Hindlimb muscle (tissue), 1 donor: ENCODE results near the gene ALK. TPM values are rescaled to one million over a fixed set of nuclear protein-coding genes. Genes with fewer than 3 reads are reported as not detected.
A peak's percentile ranks its signal among the peaks of the same experiment; 100 is the strongest.

Experiments
- DNase-seq: peaks from one replicate; pipeline ENCODE4 v3.0.0-alpha.2; 2013
- polyA plus RNA-seq: library from polyadenylated mRNA; unstranded; fragments of 120-200 nt; gene quantifications from one replicate; pipeline ENCODE4 v1.2.1, GENCODE V29; 2013; ENCODE audit not compliant: insufficient read length

The ALK gene
- polyA plus RNA-seq, 1 donor = 0.18 TPM

DNA sequence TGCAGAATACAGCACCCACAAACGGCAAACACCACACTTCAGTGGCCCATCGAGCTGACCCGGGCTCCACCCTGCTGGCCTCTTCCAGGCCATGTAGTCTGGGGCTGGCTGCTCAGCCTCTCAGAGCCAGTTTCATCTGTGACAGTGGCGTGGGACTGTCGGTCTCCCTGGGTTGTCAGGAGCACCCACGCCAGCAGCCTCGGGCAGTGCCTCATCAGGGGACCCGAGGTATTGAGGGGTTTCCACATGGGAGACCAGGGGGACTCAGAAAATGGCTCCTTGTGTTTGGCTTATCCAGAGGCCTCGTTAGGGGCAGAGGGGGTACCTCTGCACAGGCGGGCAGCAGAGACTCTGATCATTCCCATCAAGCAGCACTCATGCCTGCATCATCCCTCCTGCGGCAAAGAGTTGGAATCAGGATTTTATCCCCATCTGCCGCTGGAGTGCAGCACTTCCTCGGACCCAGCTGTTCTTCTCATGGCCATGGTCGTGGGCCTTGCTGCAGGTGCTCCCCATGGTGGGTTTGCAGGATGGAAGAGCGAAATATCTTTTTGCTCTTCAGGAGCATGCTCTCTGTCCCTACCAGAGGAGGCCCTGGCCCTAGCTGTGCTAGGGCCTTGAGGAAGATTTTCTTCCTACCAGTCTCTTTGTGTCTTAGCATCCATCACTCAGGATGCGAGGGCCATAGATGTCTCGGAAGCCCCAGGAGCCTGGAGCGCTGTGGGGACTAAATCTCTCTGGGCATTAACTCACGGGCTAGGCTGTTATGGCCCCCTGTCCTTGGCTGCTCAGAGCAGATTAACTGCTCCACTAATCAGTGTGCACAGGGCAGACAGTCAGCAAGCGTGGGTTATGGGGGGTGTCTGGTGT lies 705.4 kb downstream of the ALK start:
- DNase-seq = no peak

DNA sequence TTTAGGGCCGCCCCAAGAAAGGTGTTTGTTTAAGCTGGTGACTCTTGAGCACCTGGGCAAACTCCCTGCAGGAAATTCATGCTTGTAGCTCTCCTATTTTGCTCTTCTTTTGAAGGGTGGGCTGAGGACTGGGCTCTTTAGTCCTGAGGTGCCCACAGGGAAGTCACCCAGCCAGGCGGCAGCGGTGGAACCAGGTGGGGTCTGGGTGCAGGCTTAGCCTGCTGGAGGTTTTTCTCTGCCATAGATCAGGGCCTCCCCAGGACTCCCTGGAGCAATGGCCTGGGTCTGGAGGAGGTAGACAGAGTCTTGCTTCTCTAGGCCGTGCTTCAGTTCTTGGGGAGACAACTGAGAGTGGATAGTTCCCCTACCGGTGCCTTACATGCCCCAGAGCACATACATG lies 706.3 kb downstream of the ALK start:
- DNase-seq = no peak

DNA sequence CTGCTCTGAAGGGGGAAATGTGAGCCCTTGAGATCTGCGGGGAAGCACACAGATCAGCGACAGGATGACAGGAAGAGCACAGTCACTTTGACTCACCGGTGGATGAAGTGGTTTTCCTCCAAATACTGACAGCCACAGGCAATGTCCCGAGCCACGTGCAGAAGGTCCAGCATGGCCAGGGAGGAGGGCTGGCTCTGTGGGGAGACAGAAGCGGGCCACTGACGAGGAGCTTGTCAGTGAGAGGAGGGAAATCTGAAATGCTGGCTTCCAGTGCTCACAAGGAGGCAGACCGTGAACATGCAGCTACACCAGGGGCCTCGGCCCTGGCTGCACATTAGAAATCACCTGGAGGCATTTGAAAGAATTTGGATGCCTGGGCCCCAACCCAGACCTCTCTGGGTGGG lies 707.5 kb downstream of the ALK start:
- no peak for DNase-seq

DNA sequence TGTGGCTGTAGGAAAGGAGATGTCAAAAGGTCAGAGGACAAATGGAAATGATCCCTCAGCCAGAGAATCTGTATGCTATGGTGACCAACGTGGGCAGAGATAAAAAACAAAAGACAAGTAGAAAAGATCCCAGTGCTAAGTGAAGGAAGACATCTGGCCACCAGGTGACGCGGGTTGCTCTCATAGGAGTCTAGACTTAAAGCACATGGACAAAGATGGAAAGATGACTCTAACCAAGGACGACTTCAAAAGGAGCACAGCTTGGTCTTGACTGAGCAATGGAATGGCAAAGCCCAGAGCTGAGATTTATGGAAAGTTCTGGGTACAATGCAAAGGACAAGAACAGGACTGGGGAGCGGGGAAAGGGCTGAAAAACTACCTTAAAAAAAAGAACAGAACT lies 709.4 kb downstream of the ALK start:
- DNase-seq = peak; percentile 11

DNA sequence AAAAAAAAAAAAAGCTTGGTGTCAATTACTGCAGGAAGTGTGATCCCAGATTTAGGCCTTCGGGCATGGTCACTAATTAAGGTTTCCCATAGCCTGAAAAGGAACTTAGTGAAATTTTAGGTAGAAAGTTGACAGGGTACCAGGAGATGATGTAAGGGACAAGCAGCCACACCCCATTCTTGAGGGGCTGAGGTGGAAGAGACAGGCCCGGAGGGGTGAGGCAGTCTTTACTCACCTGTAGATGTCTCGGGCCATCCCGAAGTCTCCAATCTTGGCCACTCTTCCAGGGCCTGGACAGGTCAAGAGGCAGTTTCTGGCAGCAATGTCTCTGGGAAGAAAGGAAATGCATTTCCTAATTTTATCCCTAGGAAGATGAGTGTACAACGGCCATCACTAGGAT lies 711.8 kb downstream of the ALK start:
- DNase-seq = no peak

DNA sequence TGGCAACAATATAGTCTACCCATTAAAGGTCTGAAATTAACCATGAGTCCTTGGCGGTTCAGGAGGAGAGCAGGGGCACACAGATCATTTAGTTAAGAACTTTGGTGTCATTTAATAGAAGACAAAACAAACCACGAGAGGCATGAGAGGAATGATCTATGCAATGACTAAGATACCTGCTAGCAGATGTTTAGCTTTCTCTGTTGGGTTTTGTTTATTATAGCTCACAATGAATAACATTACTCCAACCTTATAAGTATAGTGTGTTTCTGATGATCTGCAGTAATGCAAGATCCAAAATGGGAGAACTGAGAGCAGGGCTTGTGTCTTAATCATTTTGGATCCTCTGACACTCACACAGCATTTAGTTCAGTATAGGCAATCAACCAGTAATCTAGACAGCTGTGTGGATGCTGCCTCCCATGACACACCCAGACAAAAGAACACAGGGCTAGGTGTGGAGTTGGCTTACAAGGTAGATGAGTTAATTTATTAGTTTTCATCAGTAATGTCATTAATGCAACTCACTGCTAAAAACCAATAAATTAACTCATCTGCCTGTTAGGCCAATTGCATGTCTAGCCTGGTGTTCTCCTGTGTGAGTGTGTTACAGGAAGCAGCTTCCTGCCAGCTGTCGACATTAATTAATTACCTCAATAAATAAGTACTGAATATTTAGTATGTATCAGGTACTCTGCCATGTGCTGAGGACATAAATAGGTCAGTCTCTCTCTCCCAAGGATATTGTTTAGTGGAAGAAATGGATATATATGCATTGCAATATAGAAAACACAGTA lies 713.8 kb downstream of the ALK start:
- DNase-seq = no peak

DNA sequence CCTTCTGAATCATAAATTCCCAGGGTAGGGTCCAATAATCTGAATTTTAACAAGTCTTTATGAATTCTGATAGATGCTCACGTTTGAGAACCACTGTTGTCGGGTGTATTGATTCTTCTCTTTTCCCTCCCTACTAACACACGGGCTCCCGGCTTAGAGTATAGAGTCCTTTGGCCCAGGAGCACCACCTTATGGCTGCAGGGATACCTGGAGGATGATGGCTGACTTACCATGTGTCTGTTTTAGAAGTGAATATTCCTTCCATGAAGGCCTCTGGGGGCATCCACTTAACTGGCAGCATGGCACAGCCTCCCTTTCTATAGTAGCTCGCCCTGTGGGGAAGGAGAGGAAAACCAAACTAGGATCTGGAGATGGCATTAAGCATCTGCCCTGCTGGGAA lies 714.4 kb downstream of the ALK start:
- no peak for DNase-seq

DNA sequence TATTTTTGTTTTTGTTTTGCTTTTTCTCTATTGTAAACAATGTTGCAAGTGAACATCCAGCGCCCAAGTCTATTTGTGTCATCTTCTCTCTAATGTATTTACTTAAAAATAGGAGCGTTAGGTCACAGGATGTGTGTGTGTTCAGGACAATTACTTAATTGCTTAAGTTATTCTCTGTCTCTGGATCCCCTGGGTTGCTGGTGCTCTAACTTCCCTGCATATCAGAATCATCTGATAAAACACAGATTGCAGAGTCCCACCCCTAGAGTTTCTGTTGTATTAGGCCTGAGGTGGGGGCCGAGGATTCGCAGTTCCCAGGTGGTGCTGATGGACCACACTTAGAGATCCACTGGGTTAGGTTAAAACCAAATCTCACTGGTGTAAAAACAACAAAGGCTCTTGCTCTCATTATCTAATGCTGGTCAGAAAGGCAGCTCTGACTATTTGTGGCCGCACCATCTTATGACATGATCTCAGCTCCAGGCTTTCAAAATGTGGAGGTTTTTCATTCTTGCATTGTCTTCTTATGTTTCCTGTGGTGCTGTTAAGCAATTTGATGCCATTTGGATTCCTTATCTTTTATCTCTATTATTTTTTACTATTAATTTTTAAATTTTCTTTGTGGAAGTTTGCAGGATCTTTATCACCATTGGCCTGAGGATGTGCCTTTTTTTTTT lies 718.4 kb downstream of the ALK start:
- no peak for DNase-seq

DNA sequence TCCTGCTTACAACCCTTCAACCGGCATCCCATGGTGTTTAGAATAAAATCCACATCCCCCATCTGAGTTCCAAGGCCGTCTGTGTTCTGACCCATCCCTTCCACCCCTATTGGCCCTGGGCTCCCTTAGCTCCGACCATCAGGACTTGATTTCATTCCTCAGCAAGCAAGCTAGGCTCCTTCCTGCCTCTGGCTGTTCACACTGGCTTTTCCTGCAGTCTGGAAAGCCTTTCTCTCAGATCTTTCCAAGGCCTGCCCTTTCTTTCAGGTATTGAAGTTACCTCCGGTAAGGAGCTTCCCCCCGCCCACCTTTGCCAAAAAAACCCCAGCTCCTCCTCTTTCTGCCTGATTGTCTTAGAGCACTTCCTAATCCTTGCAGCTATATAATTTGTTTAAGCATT lies 719.4 kb downstream of the ALK start:
- no peak for DNase-seq

DNA sequence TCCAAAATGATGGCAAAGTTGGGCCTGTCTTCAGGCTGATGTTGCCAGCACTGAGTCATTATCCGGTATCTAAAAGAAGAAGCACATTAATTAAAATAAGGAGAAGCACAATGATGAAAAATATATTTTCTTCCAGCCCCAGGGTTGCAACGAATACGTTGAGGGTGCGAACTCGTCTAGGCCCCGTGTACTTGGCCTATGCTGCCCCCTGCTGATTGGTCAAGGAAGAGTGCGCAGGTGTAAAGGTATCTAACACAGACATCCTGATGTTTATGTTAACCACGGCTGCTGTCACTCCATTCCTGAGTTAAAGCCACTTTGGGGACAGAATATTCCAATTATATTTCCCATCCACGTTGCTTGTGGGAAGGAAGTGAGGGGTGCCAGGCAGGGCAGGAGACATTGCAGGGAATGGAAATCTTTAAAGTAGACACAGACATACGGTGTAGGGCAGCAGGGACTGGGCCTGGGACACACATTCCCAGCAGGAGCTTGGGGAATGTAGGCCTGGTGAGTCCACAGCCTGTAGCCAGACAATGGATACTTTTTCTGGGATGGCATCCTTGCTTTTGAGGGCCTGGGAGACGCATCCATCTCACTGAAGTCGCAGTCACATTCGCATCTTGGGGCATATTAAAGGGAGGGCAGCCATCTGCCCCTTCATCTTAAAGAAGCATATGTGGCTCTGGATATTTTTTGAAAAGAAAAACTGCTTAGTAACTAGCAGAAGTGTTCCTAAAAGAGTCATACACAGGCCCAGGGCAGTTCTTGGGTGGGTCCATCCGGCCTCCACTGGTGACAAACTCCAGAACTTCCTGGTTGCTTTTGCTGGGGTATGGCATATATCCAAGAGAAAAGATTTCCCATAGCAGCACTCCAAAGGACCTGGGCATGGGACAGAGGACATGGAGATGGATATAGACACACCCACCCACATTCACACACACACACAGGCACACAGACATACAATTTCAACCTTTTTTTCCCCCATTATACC lies 724.3 kb downstream of the ALK start:
- peak; percentile 38 for DNase-seq

DNA sequence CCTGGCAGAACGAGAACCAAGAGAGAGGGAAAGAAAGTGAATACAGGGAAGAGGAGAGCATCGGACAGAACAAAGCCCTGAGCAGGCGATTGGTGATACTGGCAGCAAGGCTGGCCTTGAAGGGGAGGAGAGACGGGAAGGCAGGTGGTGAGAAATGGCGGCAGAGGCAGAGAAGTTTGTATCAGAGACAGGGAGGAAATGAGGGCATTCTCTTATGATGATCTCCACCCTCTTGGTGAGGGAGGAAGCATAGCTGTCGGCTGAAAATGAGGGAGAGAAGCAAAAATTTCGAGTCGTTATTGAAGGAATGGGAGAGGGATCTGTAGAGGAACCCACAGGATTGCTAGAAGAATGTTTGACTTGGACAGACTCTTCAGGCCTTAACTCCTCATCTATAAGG lies 725.6 kb downstream of the ALK start:
- no peak for DNase-seq

DNA sequence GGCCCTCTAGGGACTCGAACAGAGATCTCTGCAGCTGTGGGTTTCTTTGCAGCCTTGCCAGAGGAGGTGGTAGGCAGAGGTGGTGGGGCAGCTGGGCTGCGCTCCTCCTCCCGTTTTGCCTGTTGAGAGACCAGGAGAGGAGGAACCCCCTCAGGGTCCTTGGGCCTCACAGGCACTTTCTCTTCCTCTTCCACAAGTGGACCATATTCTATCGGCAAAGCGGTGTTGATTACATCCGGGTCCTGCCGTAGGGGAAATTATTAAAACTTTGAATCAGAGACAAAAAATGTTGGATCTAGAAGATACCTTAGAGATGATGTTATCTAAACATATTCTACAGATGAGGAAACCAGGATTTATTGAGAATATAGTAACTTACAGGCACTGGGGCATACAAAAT lies 727.7 kb downstream of the ALK start:
- no peak for DNase-seq

DNA sequence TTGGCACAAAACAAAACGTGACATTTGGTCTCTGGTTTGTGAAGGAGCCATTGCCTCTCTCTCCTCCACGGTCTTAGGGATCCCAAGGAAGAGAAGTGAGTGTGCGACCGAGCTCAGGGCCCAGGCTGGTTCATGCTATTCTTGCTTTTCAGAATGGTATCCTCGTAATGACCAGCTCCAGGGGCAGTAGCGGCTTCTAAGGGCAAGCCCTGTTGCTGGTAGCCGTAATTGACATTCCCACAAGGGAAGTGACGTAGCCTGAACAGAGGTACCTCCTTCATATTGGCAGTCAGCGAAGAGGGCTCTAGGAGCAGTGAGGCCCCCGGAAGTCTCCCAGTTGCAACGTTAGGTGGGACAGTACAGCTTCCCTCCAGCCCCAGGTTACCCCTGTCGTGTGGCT lies 728.3 kb downstream of the ALK start:
- no peak for DNase-seq

DNA sequence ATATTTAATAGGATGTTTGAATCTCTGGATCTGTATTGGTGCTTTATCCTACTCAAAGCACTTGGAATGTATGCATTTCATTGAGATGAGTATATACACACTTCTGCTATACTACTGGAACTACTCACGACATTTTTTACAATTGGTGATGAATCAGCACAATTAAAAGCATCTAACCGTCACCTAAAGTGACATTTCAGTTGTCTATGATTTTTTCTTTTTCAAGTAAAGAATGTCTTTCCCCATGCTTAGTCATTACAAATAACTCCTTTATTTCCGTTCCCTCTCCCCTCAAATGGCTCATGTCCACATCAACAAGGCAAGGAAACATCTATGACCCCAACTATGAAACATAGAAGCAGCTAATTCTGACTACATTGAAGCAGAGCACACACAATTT lies 728.9 kb downstream of the ALK start:
- DNase-seq = no peak

DNA sequence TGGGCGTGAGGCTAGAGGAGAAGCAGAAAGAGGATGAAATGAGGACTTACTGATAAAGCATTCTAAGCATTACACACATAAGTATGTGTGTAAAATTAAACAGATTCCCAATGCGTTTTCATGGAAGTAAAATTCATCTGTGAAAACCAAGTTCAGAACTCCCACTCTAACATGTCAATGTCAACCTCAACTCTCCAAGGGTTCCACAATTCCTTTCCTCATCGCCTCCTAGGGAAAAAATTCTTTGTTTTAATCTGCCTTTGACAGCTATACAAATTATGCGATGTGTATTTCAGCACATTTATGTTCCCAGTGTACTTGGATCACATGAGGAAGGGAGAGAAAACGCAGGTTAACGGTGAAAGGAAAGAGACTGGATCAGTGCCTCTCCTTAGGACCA lies 729.6 kb downstream of the ALK start:
- DNase-seq = no peak

DNA sequence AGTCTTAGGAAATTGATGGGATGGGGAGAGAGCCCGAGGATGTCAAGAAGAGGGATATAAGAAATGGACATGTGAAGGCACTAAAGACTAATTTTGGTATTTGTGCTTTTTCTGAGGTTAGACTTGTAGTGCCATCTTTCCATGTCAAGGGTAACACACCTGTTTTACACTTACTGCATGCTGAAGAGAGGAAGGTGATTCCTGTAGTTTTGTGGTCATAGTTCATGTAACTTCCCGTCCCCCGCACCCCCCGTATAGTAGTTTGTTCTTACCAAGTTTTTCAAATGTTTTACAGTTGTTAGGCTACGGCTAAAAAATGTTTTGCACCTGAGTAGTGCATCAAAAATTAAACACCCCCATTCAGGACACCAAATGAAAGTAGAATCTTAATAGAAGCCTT lies 732.3 kb downstream of the ALK start:
- no peak for DNase-seq

DNA sequence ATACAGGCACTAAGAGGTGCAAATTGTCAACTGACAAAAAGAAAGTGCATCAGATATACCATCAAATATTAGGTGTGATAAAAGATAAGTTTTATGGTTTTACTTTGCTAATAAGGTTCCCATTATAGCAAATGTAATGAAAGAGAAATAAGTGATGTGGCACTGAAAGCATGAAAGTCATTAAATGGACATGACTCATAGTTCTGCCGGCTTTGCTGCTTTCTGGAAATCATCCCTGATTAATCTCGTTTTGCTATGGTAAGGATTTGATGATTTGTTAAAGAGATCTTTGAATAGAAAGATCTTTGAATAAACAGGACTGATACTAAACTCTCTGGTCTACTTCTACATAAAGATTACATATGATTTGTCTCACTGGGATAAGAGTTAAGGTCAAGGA lies 733.5 kb downstream of the ALK start:
- DNase-seq = no peak

DNA sequence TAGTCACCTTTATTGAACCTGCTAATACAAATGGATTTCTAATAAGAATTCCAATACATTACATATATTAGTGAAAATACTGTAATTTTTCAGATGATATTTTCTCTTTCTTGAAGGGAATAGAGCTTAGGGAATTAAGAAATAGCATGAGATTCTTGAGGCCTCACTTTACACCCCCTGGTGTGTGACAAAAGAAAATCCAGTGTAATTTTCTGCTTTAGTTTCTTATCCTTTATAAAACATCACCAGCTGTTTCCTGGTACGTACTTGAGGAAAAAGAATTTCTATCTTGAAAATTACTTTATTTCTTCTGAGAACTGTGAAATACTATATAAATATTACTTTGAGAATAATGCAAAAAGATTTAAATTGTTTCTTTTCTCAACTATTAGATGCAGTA lies 734.6 kb downstream of the ALK start:
- DNase-seq = no peak

DNA sequence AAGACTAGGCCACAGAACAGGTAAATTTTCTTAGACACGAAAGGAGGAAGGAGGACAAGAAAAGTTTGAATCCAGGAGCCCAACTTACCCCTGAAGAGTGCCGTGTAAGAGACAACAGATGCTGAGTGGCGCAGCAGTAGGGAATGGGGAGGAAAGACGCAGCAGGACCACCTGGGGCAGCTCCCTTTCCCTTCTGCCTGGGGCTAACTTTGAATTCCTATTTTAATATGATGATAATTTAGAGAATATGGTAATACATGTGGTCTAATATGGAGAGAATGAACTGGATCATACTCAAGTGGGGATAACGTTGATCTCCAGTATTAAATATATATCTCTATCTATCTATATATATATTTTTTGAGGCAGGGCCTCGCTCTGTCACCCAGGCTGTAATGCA lies 736.9 kb downstream of the ALK start:
- DNase-seq = no peak

DNA sequence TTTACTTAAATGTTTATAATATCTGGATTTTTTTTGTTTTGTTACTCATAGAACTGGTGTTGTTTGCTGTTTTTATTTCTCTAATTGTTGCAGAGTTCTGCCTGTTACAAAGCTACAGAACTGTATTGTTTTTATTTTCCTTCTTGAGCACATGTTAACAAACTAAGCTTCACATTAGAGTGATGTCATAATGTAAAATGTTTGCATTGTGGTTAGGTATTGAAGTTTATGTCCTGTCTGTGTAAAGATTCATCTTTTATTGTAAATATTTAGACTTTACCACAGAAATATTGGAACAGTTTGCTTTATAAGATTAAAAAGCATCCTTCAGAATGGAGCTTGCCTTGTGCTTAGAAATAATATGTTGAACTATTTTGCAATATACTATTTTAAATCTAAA lies 738.5 kb downstream of the ALK start:
- no peak for DNase-seq

DNA sequence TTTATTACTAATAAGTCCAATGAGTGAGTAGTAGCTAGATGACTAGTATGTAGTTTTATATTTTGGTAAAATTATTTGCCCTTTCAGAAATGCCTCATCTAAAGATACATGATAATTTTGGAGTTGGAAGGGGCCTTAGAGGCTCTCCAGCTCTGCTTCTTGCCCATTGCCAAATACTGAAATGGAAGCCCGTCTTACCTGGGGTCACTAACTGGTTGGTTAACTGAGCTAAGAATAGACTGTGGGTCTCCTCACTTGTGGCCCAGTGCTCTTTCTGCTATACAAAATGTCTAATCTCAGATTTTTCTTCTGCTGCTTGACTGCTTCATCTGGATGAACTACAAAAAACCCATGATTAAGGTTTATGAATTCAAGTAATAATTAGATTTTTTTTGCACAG lies 739.1 kb downstream of the ALK start:
- no peak for DNase-seq

DNA sequence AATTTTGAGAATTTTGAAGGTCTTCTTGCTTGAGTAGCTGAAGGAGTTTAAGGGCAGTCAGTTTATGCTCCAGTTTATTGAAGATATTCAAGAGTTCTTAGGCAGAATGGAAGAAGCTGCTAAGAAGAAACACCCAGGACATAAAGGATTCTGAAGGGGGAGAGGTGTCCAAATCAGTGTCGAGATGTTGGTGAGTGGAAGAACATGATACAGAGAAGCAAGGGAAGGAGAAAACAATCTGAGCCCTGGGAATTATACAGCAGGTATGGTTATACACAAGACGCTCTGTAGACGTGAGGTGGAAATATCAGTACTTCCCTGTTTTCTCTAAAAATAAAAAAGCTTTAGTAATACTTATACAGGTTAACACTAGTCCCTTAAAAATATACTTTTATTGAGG lies 746.0 kb downstream of the ALK start:
- no peak for DNase-seq
